ENCODE data around the gene LRP1. TPM values are rescaled to one million over a fixed set of nuclear protein-coding genes. Genes with fewer than 3 reads are reported as not detected.

The LRP1 gene
- total and polyA plus RNA-seq, 2 of the 13 experiments (the other 11 are each of a cell fraction or from before 2014, with no cell fraction given): 14.7 to 30.8 TPM

- ChIA-PET POLR2A (interaction anchor here (0.8 to 4.7 kb wide), 5 partner anchors 32 to 103 kb away, joined by 3 to 36 read pairs (median 5); partner anchors contain the start of genes LRP1, NEMP1 and STAT6), CTCF (ENCODE audit: low intra/inter-chr PET ratio, low total read pairs) (interaction anchor here (0.6 to 4.0 kb wide), 3 partner anchors 10 to 58 kb away, joined by 3 to 37 read pairs (median 11); no protein-coding TSS in a partner anchor)
- DNase-seq (ENCODE audit: low spot score) (no peak), ATAC-seq (no peak), FAIRE-seq (no peak)
- Histone ChIP-seq H3K9ac (ENCODE audit: insufficient read depth, low read depth, low read length) (no peak overlapping the region), H3K9me3 (ENCODE audit: low read length) (no peaks in the 10 kb centered on the region), H3K36me3 (replicated peaks in 1 of 2; ENCODE audit: control insufficient read depth in 1 of 2, insufficient read depth in 2 of 2, low read length in 2 of 2) (peaks cover 61 to 90% of the 10 kb centered on the region in 2 experiments), H2AFZ (ENCODE audit: low read length) (no peak overlapping the region), H3K27me3 (ENCODE audit: control insufficient read depth in 1 of 2, insufficient read depth in 2 of 2, low read length in 2 of 2) (no peaks in the 10 kb centered on the region), H3K4me3 (replicated peaks in 1 of 3; ENCODE audit: insufficient read depth in 1 of 3, low read depth in 2 of 3, low read length in 3 of 3) (no peak overlapping the region), H3K79me2 (ENCODE audit: insufficient read depth, low read length) (no peaks in the 10 kb centered on the region), H3K4me1 (ENCODE audit: insufficient read depth, low read length) (no peaks in the 10 kb centered on the region), H4K20me1 (ENCODE audit: insufficient read depth, low read length) (no peaks in the 10 kb centered on the region), H3K4me2 (ENCODE audit: low read depth, low read length) (no peak overlapping the region), H3K27ac (ENCODE audit: extremely low read length, insufficient read depth, low read length) (no peak overlapping the region)
- in situ Hi-C loops (cut with HindIII; ENCODE audit: extremely low pct_ligation_motif_present, low pct_unique_long_range_greater_than_20kb): no loop called here
- TSS peak; percentile 36 for BruUV-seq (replicated peaks)
- intact Hi-C loops (cut with micrococcal nuclease; ENCODE audit: unreplicated experiment): no loop called here
- TF ChIP-seq KLF16 (CRISPR knock-in tag; IDR thresholded peaks at IDR 0.05) (no peak), HDAC2 (CRISPR knock-in tag; IDR thresholded peaks at IDR 0.05) (no peak), ERF (CRISPR knock-in tag; IDR thresholded peaks at IDR 0.05) (no peak), FOXM1 (CRISPR knock-in tag; IDR thresholded peaks at IDR 0.05) (no peak), POLR2A (IDR thresholded peaks at IDR 0.05; ENCODE audit: insufficient read depth in 1 of 2, low read depth in 2 of 2, low read length in 2 of 2) (0 out of 4 replicates have a peak, but pooled peaks of 1 of the 2 experiments have one; percentile 4), MAZ (IDR thresholded peaks at IDR 0.05; ENCODE audit: borderline replicate concordance, low read depth, low read length) (no peak), MAZ (CRISPR knock-in tag; IDR thresholded peaks at IDR 0.05; ENCODE audit: low read depth) (no peak), ZNF329 (CRISPR knock-in tag; IDR thresholded peaks at IDR 0.05; ENCODE audit: low read depth) (no peak), ZNF773 (CRISPR knock-in tag; IDR thresholded peaks at IDR 0.05; ENCODE audit: borderline replicate concordance) (no peak)
- 95% methylated on average over 5 of the region's 5 CpGs for WGBS (ENCODE audit: low lambda C conversion rate)
Measured at GRCh38 chr12:57181561-57182155, 53.4 kb downstream of the LRP1 start.

Measured in HepG2 (cell line).